HepG2 (cell line): ENCODE results near the gene KCNAB2.

Source experiments
- FOSL1 ChIP-seq: sonication (generic); formaldehyde crosslinking; IDR thresholded peaks from 2 replicates; pipeline ENCODE4 v1.9.0; 2021; ENCODE audit warnings: missing genetic modification reagents, borderline replicate concordance
- FOXM1 ChIP-seq: sonication (generic); formaldehyde crosslinking; IDR thresholded peaks from 2 replicates; pipeline ENCODE4 v1.5.0; 2020; ENCODE audit warnings: missing genetic modification reagents
- HMG20B ChIP-seq: conservative IDR thresholded peaks from 2 replicates; pipeline ENCODE4 v1.6.1; 2016; ENCODE audit warnings: missing genetic modification reagents, missing compliant biosample characterization
- HNF4G ChIP-seq, 2 experiments: sonication (generic) in 1 of 2; formaldehyde crosslinking in 1 of 2; IDR thresholded peaks; 2 replicates each; pipeline versions ENCODE4 v1.4.0 to v1.6.1; 2011 to 2020; ENCODE audit warnings: borderline replicate concordance in 2 of 2, low read depth in 2 of 2, mild to moderate bottlenecking in 2 of 2, low read length in 1 of 2, missing genetic modification reagents in 1 of 2, moderate library complexity in 1 of 2
- POLR2AphosphoS5 ChIP-seq: IDR thresholded peaks from 2 replicates; pipeline ENCODE4 v1.6.1; 2012; ENCODE audit warnings: low read depth, low read length
- SP1 ChIP-seq, 2 experiments: fragments of 450-650 bp in 1 of 2; sonication (generic) in 1 of 2; formaldehyde crosslinking in 1 of 2; IDR thresholded peaks; 2 replicates each; pipeline versions ENCODE4 v1.4.0 to v1.6.1; 2016 to 2020; ENCODE audit warnings: missing genetic modification reagents in 1 of 2
- ZNF572 ChIP-seq: sonication (generic); formaldehyde crosslinking; IDR thresholded peaks from 2 replicates; pipeline ENCODE4 v1.5.1; 2020; ENCODE audit warnings: mild to moderate bottlenecking, missing genetic modification reagents
- ZNF749 ChIP-seq: sonication (generic); formaldehyde crosslinking; IDR thresholded peaks from 2 replicates; pipeline ENCODE4 v1.8.0; 2022; ENCODE audit warnings: mild to moderate bottlenecking, missing genetic modification reagents, moderate library complexity, borderline replicate concordance
- TF ChIP-seq, protein P1 (sequence below): fragments of 450-650 bp; IDR thresholded peaks from 2 replicates; pipeline ENCODE4 v1.6.1; 2017; ENCODE audit warnings: mild to moderate bottlenecking
- TF ChIP-seq, protein P2 (sequence below): sonication (generic); formaldehyde crosslinking; IDR thresholded peaks from 2 replicates; pipeline ENCODE4 v1.8.0; 2022; ENCODE audit warnings: missing genetic modification reagents, mild to moderate bottlenecking, inconsistent platforms, borderline replicate concordance
- TF ChIP-seq, protein P3 (sequence below): sonication (generic); formaldehyde crosslinking; IDR thresholded peaks from 2 replicates; pipeline ENCODE4 v1.4.0; 2020; ENCODE audit warnings: missing genetic modification reagents
- TF ChIP-seq, protein P4 (sequence below): IDR thresholded peaks from 2 replicates; pipeline ENCODE4 v1.6.1; 2012; ENCODE audit warnings: inconsistent platforms
- TF ChIP-seq, protein P5 (sequence below): sonication (generic); formaldehyde crosslinking; IDR thresholded peaks from 2 replicates; pipeline ENCODE4 v1.5.0; 2020; ENCODE audit warnings: mild to moderate bottlenecking, missing genetic modification reagents, moderate library complexity

DNA sequence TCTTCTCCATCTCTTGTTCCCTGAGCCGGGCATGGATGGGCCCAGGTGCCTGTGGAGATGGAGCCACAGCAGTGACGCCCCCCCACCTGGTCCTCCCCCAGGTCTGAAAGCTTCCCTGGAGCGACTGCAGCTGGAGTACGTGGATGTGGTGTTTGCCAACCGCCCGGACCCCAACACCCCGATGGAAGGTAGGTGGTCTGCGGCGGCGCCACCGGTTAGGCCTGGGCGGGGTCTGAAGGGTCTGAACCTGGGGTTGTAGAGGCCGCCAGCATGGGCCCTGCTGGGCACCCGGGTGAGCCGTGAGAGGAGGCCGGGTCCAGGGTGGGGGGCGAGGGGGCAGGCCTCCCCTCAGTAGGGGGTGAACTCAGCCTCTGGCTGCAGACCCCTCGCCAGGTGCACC lies 44.6 kb downstream of the KCNAB2 start:
- TF ChIP-seq, protein P1, sequence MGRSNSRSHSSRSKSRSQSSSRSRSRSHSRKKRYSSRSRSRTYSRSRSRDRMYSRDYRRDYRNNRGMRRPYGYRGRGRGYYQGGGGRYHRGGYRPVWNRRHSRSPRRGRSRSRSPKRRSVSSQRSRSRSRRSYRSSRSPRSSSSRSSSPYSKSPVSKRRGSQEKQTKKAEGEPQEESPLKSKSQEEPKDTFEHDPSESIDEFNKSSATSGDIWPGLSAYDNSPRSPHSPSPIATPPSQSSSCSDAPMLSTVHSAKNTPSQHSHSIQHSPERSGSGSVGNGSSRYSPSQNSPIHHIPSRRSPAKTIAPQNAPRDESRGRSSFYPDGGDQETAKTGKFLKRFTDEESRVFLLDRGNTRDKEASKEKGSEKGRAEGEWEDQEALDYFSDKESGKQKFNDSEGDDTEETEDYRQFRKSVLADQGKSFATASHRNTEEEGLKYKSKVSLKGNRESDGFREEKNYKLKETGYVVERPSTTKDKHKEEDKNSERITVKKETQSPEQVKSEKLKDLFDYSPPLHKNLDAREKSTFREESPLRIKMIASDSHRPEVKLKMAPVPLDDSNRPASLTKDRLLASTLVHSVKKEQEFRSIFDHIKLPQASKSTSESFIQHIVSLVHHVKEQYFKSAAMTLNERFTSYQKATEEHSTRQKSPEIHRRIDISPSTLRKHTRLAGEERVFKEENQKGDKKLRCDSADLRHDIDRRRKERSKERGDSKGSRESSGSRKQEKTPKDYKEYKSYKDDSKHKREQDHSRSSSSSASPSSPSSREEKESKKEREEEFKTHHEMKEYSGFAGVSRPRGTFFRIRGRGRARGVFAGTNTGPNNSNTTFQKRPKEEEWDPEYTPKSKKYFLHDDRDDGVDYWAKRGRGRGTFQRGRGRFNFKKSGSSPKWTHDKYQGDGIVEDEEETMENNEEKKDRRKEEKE, result no peak
- TF ChIP-seq FOSL1 (CRISPR knock-in tag), result no peak
- TF ChIP-seq, protein P2, sequence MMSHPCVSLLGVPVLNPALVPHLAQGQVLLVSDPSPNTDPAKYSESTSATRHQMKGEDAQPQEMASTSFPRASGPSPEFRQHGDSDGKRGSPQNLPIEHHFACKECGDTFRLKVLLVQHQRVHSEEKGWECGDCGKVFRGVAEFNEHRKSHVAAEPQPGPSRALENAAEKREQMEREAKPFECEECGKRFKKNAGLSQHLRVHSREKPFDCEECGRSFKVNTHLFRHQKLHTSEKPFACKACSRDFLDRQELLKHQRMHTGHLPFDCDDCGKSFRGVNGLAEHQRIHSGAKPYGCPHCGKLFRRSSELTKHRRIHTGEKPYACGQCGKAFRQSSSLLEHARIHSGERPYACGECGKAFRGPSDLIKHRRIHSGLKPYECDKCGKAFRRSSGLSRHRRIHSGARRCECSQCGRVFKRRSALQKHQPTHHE (CRISPR knock-in tag), result no peak
- TF ChIP-seq SP1 (IDR thresholded peaks at IDR 0.05), result no peak
- no peak for TF ChIP-seq SP1 (CRISPR knock-in tag; IDR thresholded peaks at IDR 0.05)
- TF ChIP-seq, protein P3, sequence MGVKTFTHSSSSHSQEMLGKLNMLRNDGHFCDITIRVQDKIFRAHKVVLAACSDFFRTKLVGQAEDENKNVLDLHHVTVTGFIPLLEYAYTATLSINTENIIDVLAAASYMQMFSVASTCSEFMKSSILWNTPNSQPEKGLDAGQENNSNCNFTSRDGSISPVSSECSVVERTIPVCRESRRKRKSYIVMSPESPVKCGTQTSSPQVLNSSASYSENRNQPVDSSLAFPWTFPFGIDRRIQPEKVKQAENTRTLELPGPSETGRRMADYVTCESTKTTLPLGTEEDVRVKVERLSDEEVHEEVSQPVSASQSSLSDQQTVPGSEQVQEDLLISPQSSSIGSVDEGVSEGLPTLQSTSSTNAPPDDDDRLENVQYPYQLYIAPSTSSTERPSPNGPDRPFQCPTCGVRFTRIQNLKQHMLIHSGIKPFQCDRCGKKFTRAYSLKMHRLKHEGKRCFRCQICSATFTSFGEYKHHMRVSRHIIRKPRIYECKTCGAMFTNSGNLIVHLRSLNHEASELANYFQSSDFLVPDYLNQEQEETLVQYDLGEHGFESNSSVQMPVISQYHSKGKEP, result no peak
- no peak for TF ChIP-seq HMG20B (CRISPR knock-in tag)
- no peak for TF ChIP-seq POLR2AphosphoS5
- TF ChIP-seq, protein P4, sequence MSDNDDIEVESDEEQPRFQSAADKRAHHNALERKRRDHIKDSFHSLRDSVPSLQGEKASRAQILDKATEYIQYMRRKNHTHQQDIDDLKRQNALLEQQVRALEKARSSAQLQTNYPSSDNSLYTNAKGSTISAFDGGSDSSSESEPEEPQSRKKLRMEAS, result no peak
- TF ChIP-seq, protein P5, sequence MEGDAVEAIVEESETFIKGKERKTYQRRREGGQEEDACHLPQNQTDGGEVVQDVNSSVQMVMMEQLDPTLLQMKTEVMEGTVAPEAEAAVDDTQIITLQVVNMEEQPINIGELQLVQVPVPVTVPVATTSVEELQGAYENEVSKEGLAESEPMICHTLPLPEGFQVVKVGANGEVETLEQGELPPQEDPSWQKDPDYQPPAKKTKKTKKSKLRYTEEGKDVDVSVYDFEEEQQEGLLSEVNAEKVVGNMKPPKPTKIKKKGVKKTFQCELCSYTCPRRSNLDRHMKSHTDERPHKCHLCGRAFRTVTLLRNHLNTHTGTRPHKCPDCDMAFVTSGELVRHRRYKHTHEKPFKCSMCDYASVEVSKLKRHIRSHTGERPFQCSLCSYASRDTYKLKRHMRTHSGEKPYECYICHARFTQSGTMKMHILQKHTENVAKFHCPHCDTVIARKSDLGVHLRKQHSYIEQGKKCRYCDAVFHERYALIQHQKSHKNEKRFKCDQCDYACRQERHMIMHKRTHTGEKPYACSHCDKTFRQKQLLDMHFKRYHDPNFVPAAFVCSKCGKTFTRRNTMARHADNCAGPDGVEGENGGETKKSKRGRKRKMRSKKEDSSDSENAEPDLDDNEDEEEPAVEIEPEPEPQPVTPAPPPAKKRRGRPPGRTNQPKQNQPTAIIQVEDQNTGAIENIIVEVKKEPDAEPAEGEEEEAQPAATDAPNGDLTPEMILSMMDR (CRISPR knock-in tag), result no peak
- no peak for TF ChIP-seq HNF4G (IDR thresholded peaks at IDR 0.05; ENCODE audit: borderline replicate concordance, low read depth, low read length)
- TF ChIP-seq HNF4G (CRISPR knock-in tag; IDR thresholded peaks at IDR 0.05; ENCODE audit: borderline replicate concordance, low read depth), result no peak
- no peak for TF ChIP-seq ZNF749 (CRISPR knock-in tag)
- TF ChIP-seq ZNF572 (CRISPR knock-in tag), result no peak
- TF ChIP-seq FOXM1 (CRISPR knock-in tag), result no peak
